ENCODE data around the gene EIF3D. TPM values are rescaled to one million over a fixed set of nuclear protein-coding genes. Genes with fewer than 3 reads are reported as not detected.
"Not testable (repeated sequence)": the region's sequence is repeated elsewhere in the genome, so short reads cannot be mapped to it uniquely, and the experiment has no call there.

EIF3D gene
- polyA plus RNA-seq, 5 donors: 233 to 291 (median 263) TPM

- DNase-seq: no peak
Observed at GRCh38 chr22:36560001-36560400, 31.0 kb upstream of the EIF3D start.

GRCh38 chr22:36554098-36554497, 25.1 kb upstream of the EIF3D start:
- no peak for DNase-seq

GRCh38 chr22:36552289-36552688, 23.3 kb upstream of the EIF3D start:
- no peak for DNase-seq

GRCh38 chr22:36550701-36551495, 21.9 kb upstream of the EIF3D start:
- DNase-seq: no peak

GRCh38 chr22:36549033-36549432, 20.1 kb upstream of the EIF3D start:
- DNase-seq: no peak

- no peak for DNase-seq
Observed at GRCh38 chr22:36548606-36549005, 19.6 kb upstream of the EIF3D start.

- DNase-seq: no peak
Observed at GRCh38 chr22:36546932-36547331, 18.0 kb upstream of the EIF3D start.

- DNase-seq: no peak
Observed at GRCh38 chr22:36546092-36546804, 17.3 kb upstream of the EIF3D start.

GRCh38 chr22:36544107-36544620, 15.2 kb upstream of the EIF3D start:
- no peak for DNase-seq

- no peak for DNase-seq
Observed at GRCh38 chr22:36541831-36542411, 13.0 kb upstream of the EIF3D start.

- no peak for DNase-seq
Observed at GRCh38 chr22:36540867-36541642, 12.1 kb upstream of the EIF3D start.

- no peak for DNase-seq
Observed at GRCh38 chr22:36538529-36538928, 9.6 kb upstream of the EIF3D start.

GRCh38 chr22:36536717-36537116, 7.8 kb upstream of the EIF3D start:
- no peak for DNase-seq

GRCh38 chr22:36533320-36533719, 4.4 kb upstream of the EIF3D start:
- not testable (repeated sequence) for DNase-seq

GRCh38 chr22:36532466-36532865, 3.5 kb upstream of the EIF3D start:
- DNase-seq: no peak

GRCh38 chr22:36528341-36528740, 625 bp downstream of the EIF3D start:
- no peak for DNase-seq

- DNase-seq: no peak
Observed at GRCh38 chr22:36522662-36523061, 6.3 kb downstream of the EIF3D start.

GRCh38 chr22:36520423-36520822, 8.5 kb downstream of the EIF3D start:
- DNase-seq: no peak

- DNase-seq: not testable (repeated sequence)
Observed at GRCh38 chr22:36519906-36520305, 9.1 kb downstream of the EIF3D start.

GRCh38 chr22:36514766-36515165, 14.2 kb downstream of the EIF3D start:
- no peak for DNase-seq

GRCh38 chr22:36512991-36513390, 16.0 kb downstream of the EIF3D start:
- DNase-seq: no peak

GRCh38 chr22:36512333-36512732, 16.6 kb downstream of the EIF3D start:
- DNase-seq: no peak
